SU-DHL-6 (cell line): Measurements from ENCODE around the gene MARCHF6.

Source experiments
- H2AFZ ChIP-seq: fragments of 200-600 bp; sonication (generic); 2 replicates; pipeline ENCODE4 v1.6.1; 2014; ENCODE audit warnings: low read depth, mild to moderate bottlenecking, moderate library complexity, mixed read lengths, antibody characterized with exemption, low read length; ENCODE audit not compliant: severe bottlenecking
- H3F3A ChIP-seq: fragments of 200-600 bp; shearing (Covaris generic); 2 replicates; pipeline ENCODE4 v1.6.0; 2016; ENCODE audit warnings: antibody characterized with exemption, mild to moderate bottlenecking; ENCODE audit not compliant: insufficient read depth
- H3K27ac ChIP-seq: fragments of 200-600 bp; sonication (generic); 2 replicates; pipeline ENCODE4 v1.5.1; 2016; ENCODE audit warnings: low read depth, mild to moderate bottlenecking, low read length, moderate library complexity, mixed read lengths
- H3K27me3 ChIP-seq: fragments of 200-600 bp; sonication (generic), shearing (Covaris generic); 2 replicates; pipeline ENCODE4 v1.6.0; 2014; ENCODE audit warnings: mild to moderate bottlenecking, low read length
- H3K36me3 ChIP-seq: fragments of 200-600 bp; sonication (generic); 2 replicates; pipeline ENCODE4 v1.6.1; 2014; ENCODE audit warnings: mild to moderate bottlenecking, low read length, mixed read lengths
- H3K4me2 ChIP-seq: fragments of 300-600, 200-600 bp; shearing (Covaris generic), sonication (generic); 2 replicates; pipeline ENCODE4 v1.6.0; 2014; ENCODE audit warnings: low read length, low read depth, mild to moderate bottlenecking; ENCODE audit not compliant: poor library complexity, severe bottlenecking
- H3K4me3 ChIP-seq: fragments of 200-600 bp; sonication (generic); 2 replicates; pipeline ENCODE4 v1.5.1; 2014; ENCODE audit warnings: antibody characterized with exemption, low read length, mild to moderate bottlenecking, mixed read lengths; ENCODE audit not compliant: insufficient read depth, poor library complexity, severe bottlenecking
- H3K79me2 ChIP-seq: fragments of 200-600 bp; sonication (generic); 2 replicates; pipeline ENCODE4 v1.6.1; 2014; ENCODE audit warnings: mild to moderate bottlenecking, low read length, moderate library complexity; ENCODE audit not compliant: insufficient read depth
- H3K9ac ChIP-seq: fragments of 200-600 bp; sonication (generic); 2 replicates; pipeline ENCODE4 v1.7.0; 2014; ENCODE audit warnings: mild to moderate bottlenecking, low read length
- H3K9me2 ChIP-seq: fragments of 200-600 bp; sonication (generic); replicated peaks from 2 replicates; pipeline ENCODE4 v1.6.1; 2014; ENCODE audit warnings: low read length; ENCODE audit not compliant: insufficient read depth
- H3K9me3 ChIP-seq: fragments of 200-600 bp; sonication (generic); 2 replicates; pipeline ENCODE4 v1.6.1; 2014; ENCODE audit warnings: low read length, mixed read lengths; ENCODE audit not compliant: insufficient read depth
- H4K20me1 ChIP-seq: fragments of 200-600 bp; sonication (generic); 2 replicates; pipeline ENCODE4 v1.6.1; 2014; ENCODE audit warnings: low read depth, mild to moderate bottlenecking, antibody characterized with exemption, low read length, moderate library complexity, mixed read lengths
- EZH2phosphoT487 ChIP-seq: fragments of 200-600 bp; sonication (generic), shearing (Covaris generic); conservative IDR thresholded peaks from 2 replicates; pipeline ENCODE4 v1.6.1; 2018; ENCODE audit warnings: mild to moderate bottlenecking, antibody characterized with exemption, low read length, moderate library complexity, mixed read lengths
- TF ChIP-seq, protein P1 (sequence below): fragments of 200-600 bp; sonication (generic); IDR thresholded peaks from one replicate; pipeline ENCODE4 v1.5.1; 2017; ENCODE audit warnings: antibody characterized with exemption, mild to moderate bottlenecking, low read length, moderate library complexity; ENCODE audit not compliant: insufficient read depth, poor library complexity, severe bottlenecking

Gene MARCHF6

DNA sequence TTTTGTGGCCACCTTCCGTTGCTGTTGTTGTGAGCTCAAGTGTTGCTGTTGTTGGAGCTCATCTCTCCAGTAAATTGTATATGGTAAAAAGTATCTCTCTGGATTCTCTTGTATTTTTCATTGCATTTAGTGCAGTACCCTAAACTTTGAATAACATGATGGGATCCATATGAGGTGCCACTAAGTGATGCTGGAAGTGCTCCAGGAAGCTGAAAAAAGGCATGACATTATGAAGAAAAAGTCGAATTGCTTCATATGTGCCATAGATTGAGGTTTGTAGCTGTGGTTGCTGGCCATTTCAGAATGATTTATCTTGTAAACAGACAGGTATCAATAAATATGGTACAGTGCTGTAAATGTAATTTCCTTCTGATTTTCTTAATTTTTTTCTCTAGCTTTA, 5.5 kb downstream of the MARCHF6 start:
- no peak overlapping the region for H3K4me2 ChIP-seq
- no peak overlapping the region for H2AFZ ChIP-seq
- no peak for TF ChIP-seq EZH2phosphoT487
- TF ChIP-seq, protein P1, sequence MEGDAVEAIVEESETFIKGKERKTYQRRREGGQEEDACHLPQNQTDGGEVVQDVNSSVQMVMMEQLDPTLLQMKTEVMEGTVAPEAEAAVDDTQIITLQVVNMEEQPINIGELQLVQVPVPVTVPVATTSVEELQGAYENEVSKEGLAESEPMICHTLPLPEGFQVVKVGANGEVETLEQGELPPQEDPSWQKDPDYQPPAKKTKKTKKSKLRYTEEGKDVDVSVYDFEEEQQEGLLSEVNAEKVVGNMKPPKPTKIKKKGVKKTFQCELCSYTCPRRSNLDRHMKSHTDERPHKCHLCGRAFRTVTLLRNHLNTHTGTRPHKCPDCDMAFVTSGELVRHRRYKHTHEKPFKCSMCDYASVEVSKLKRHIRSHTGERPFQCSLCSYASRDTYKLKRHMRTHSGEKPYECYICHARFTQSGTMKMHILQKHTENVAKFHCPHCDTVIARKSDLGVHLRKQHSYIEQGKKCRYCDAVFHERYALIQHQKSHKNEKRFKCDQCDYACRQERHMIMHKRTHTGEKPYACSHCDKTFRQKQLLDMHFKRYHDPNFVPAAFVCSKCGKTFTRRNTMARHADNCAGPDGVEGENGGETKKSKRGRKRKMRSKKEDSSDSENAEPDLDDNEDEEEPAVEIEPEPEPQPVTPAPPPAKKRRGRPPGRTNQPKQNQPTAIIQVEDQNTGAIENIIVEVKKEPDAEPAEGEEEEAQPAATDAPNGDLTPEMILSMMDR, result no peak
- H3K27ac ChIP-seq, result no peak overlapping the region
- H3K36me3 ChIP-seq, result no peaks in the 10 kb centered on the region
- no peak overlapping the region for H3K9ac ChIP-seq
- H3K9me2 ChIP-seq, result no peaks in the 10 kb centered on the region
- no peaks in the 10 kb centered on the region for H3K27me3 ChIP-seq
- H4K20me1 ChIP-seq, result peaks cover 43% of the 10 kb centered on the region
- H3F3A ChIP-seq, result peaks cover 25% of the 10 kb centered on the region
- peaks cover 99% of the 10 kb centered on the region for H3K79me2 ChIP-seq
- H3K9me3 ChIP-seq, result no peaks in the 10 kb centered on the region
- H3K4me3 ChIP-seq, result no peak overlapping the region

DNA sequence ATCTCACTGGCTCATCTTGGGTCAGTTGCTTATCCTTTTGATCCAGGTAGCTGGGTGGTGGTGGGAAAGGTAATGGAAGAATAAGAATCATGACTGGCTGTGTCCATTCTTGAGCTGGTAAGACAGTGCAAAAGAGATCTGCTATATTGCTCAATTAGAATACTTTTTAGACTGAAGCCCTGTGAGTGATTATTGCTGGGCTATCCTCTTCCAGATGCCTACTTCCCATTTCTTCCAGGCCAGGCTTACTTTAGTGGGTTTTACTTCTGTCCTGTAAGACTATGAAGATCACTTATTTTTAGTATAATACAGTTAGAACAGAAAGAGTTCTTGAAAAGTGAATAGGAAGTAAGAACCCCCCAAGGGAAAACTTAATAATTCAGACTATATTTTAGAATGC, 7.2 kb downstream of the MARCHF6 start:
- Histone ChIP-seq H3K9me3 (no peaks in the 10 kb centered on the region), H3K9ac (no peak overlapping the region), H3K4me3 (no peak overlapping the region), H3F3A (peaks cover 19% of the 10 kb centered on the region), H3K27ac (no peak overlapping the region), H3K27me3 (no peaks in the 10 kb centered on the region), H3K4me2 (no peak overlapping the region), H3K9me2 (no peaks in the 10 kb centered on the region), H3K36me3 (no peaks in the 10 kb centered on the region), H2AFZ (no peak overlapping the region), H4K20me1 (peaks cover 44% of the 10 kb centered on the region), H3K79me2 (peaks cover 99% of the 10 kb centered on the region)
- TF ChIP-seq, protein P1, result no peak
- no peak for TF ChIP-seq EZH2phosphoT487

DNA sequence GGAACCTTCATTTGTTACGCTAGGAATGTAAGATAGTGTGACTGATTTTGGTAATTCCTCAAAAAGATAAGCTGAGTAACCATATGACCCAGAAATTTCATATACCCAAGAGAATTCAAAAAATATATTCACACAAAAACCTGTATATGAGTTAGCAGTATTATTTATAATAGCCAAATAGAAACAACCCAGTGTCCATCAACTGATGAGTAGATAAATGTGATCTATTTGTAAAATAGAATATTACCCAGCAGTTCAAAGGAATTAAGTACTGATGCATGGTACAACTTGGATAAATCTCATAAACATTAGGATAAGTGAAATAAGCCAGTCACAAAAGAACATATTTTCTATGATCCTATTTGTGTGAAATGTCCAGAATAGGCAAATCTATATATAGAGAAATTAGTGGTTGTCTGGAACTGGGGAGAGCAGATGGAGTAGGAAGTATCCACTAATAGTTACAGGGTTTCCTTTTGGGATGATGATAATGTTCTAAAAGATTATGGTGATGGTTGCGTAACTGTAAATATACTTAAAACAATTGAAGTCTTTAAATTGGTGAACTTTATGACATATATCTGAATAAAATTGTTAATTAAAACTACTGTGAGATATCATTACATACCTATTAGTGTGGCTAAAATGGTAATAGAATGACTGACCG, 10.2 kb downstream of the MARCHF6 start:
- Histone ChIP-seq H3K4me3 (no peak overlapping the region), H3K36me3 (no peaks in the 10 kb centered on the region), H3K9ac (no peak overlapping the region), H3F3A (peaks cover 9% of the 10 kb centered on the region; the same call in 1 of the 2 replicates), H3K27me3 (no peaks in the 10 kb centered on the region), H2AFZ (no peak overlapping the region), H3K27ac (no peak overlapping the region), H3K79me2 (peaks cover 100% of the 10 kb centered on the region), H4K20me1 (peaks cover 39% of the 10 kb centered on the region), H3K4me2 (no peak overlapping the region), H3K9me2 (no peaks in the 10 kb centered on the region), H3K9me3 (no peaks in the 10 kb centered on the region)
- TF ChIP-seq EZH2phosphoT487, result no peak
- TF ChIP-seq, protein P1, result no peak
